Fibroblast of lung (primary cell): ENCODE measurements around the gene DPP10.

Source experiments
- EZH2 ChIP-seq: IDR thresholded peaks from 2 replicates; pipeline ENCODE4 v1.5.1; 2012; ENCODE audit warnings: low read length, control low read depth, mild to moderate bottlenecking; ENCODE audit errors: missing control alignments
- TF ChIP-seq, protein P1 (sequence below), 2 donors: IDR thresholded peaks in 1 of 2; conservative IDR thresholded peaks in 1 of 2; 1 replicate in 1 of 2; 2 replicates in 1 of 2; pipeline ENCODE4 v1.5.1; 2011 to 2012; ENCODE audit warnings: low read length in 2 of 2, control low read depth in 1 of 2, inconsistent platforms in 1 of 2, low read depth in 1 of 2, mild to moderate bottlenecking in 1 of 2

DNA sequence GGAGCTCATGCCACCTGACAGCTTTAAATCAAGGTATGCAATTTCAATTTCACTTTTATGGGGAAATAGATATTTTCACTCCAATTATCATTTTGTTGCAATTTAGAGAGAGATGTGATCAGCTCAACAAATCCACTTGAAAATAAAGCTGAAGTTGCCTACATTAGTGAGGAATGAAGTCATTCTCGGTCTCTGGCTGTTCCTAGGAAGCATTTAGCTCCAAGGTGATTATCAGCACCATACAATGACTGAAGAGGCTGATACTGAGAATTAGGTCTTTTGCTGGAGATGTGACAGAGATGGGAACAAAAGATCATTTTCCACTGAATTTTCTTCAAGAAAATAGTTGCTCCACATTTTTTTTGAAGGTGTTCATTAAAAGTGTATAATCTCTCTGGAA lies 1303.7 kb downstream of the DPP10 start:
- TF ChIP-seq, protein P1, sequence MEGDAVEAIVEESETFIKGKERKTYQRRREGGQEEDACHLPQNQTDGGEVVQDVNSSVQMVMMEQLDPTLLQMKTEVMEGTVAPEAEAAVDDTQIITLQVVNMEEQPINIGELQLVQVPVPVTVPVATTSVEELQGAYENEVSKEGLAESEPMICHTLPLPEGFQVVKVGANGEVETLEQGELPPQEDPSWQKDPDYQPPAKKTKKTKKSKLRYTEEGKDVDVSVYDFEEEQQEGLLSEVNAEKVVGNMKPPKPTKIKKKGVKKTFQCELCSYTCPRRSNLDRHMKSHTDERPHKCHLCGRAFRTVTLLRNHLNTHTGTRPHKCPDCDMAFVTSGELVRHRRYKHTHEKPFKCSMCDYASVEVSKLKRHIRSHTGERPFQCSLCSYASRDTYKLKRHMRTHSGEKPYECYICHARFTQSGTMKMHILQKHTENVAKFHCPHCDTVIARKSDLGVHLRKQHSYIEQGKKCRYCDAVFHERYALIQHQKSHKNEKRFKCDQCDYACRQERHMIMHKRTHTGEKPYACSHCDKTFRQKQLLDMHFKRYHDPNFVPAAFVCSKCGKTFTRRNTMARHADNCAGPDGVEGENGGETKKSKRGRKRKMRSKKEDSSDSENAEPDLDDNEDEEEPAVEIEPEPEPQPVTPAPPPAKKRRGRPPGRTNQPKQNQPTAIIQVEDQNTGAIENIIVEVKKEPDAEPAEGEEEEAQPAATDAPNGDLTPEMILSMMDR (conservative IDR thresholded peaks at IDR 0.05 in 1 of 2, IDR thresholded peaks at IDR 0.05 in 1 of 2; ENCODE audit: low read depth in 1 of 2, low read length in 2 of 2), result no peak
- TF ChIP-seq EZH2, result no peak
